ENCODE measurements around the gene F13A1. TPM values are rescaled to one million over a fixed set of nuclear protein-coding genes. Genes with fewer than 3 reads are reported as not detected.

F13A1 gene
- total and polyA plus RNA-seq, 2 donors (not counting 3 experiments of a cell fraction or from before 2014, with no cell fraction given), result not detected

- Histone ChIP-seq H3K9ac (replicated peaks; ENCODE audit: extremely low read depth, insufficient read depth, low read length) (no peak overlapping the region), H3K27ac (ENCODE audit: insufficient read depth, low read depth, low read length) (no peak overlapping the region), H3K79me2 (ENCODE audit: control insufficient read depth, insufficient read depth, low read length) (no peaks in the 10 kb centered on the region), H3K4me2 (ENCODE audit: insufficient read depth, low read length) (no peak overlapping the region), H3K9me1 (replicated peaks; ENCODE audit: control insufficient read depth, extremely low read depth, insufficient read depth, low read length) (no peaks in the 10 kb centered on the region), H3K4me3 (replicated peaks in 1 of 3; ENCODE audit: insufficient read depth in 1 of 3, low read depth in 1 of 3, low read length in 3 of 3) (no peak overlapping the region), H3K27me3 (ENCODE audit: control insufficient read depth in 2 of 2, insufficient read depth in 2 of 2, low read length in 2 of 2) (no peaks in the 10 kb centered on the region), H4K20me1 (replicated peaks; ENCODE audit: control insufficient read depth, extremely low read depth, insufficient read depth, low read length) (no peaks in the 10 kb centered on the region), H3K4me1 (ENCODE audit: control insufficient read depth, extremely low read depth, insufficient read depth, low read length) (no peaks in the 10 kb centered on the region), H3K9me3 (replicated peaks; ENCODE audit: control insufficient read depth, insufficient read depth, low read length) (no peaks in the 10 kb centered on the region), H3K36me3 (ENCODE audit: control insufficient read depth in 2 of 2, extremely low read depth in 1 of 2, insufficient read depth in 2 of 2, low read length in 2 of 2) (no peaks in the 10 kb centered on the region), H2AFZ (ENCODE audit: low read depth, low read length) (no peak overlapping the region)
- no peak for FAIRE-seq
- BruUV-seq (replicated peaks), result no TSS peak
- POLR2A ChIA-PET, result no interaction called here
- no peak for DNase-seq (ENCODE audit: low read depth, low spot score)
- dilution Hi-C loops (cut with MboI; ENCODE audit: extremely low pct_ligation_motif_present, low sequenced_read_pairs) (no loop called here), intact Hi-C loops (cut with micrococcal nuclease) (no loop called here)
- CTCF ChIA-PET, result no interaction called here
- no peak for TF ChIP-seq JUN (IDR thresholded peaks at IDR 0.05; ENCODE audit: borderline replicate concordance, insufficient read depth, insufficient read length, low read depth)
- no peak for TF ChIP-seq CTCF (IDR thresholded peaks at IDR 0.05; ENCODE audit: extremely low read depth in 1 of 2, insufficient read depth in 1 of 2, low read depth in 1 of 2, low read length in 2 of 2)
- TF ChIP-seq FOS (IDR thresholded peaks at IDR 0.05; ENCODE audit: borderline replicate concordance, insufficient read depth, low read length), result no peak
- no peak for TF ChIP-seq POLR2AphosphoS5 (IDR thresholded peaks at IDR 0.05; ENCODE audit: insufficient read depth, low read depth, low read length)
- no peak for TF ChIP-seq POLR2A (IDR thresholded peaks at IDR 0.05; ENCODE audit: low read depth, low read length)
- no peak for TF ChIP-seq GATA2 (IDR thresholded peaks at IDR 0.05; ENCODE audit: insufficient read depth, insufficient read length, low read depth, low read length)
- TF ChIP-seq MYC (IDR thresholded peaks at IDR 0.05; ENCODE audit: low read depth, low read length), result no peak
- no peak for TF ChIP-seq EZH2 (IDR thresholded peaks at IDR 0.05; ENCODE audit: borderline replicate concordance, low read depth, low read length, severe bottlenecking)
- TF ChIP-seq MAX (IDR thresholded peaks at IDR 0.05; ENCODE audit: insufficient read depth, insufficient read length), result no peak
These were observed 101.7 kb downstream of the F13A1 start for GRCh38 chr6:6218759-6219085.
